Testis (tissue), 3 donors: ENCODE measurements around the gene TTC7B. TPM values are rescaled to one million over a fixed set of nuclear protein-coding genes. Genes with fewer than 3 reads are reported as not detected.

Experiments
- DNase-seq: peaks from one replicate; pipeline ENCODE4 v3.0.0-alpha.2; 2019
- H3K27ac ChIP-seq, 2 donors: fragments of 200-600 bp; sonication (generic); one replicate each; pipeline ENCODE4 v1.5.1; 2019
- H3K27me3 ChIP-seq: fragments of 200-600 bp; sonication (generic); one replicate; pipeline ENCODE4 v1.5.1; 2019
- H3K36me3 ChIP-seq: fragments of 200-600 bp; sonication (generic); one replicate; pipeline ENCODE4 v1.5.1; 2017; ENCODE audit warnings: low read depth; ENCODE audit errors: missing control alignments
- H3K4me1 ChIP-seq: fragments of 200-600 bp; sonication (generic); one replicate; pipeline ENCODE4 v1.5.1; 2019
- H3K4me3 ChIP-seq, 2 donors: fragments of 200-600 bp; sonication (generic); one replicate each; pipeline ENCODE4 v1.5.1; 2017 to 2019
- H3K9me3 ChIP-seq: fragments of 200-600 bp; sonication (generic); one replicate; pipeline ENCODE4 v1.5.1; 2017
- CTCF ChIP-seq, 3 experiments: fragments of 450-650 bp in 2 of 3; fragments of 200-600 bp in 1 of 3; sonication (generic) in 1 of 3; IDR thresholded peaks; one replicate each; pipeline ENCODE4 v1.5.1; 2016 to 2019; ENCODE audit warnings: antibody characterized with exemption in 3 of 3, mild to moderate bottlenecking in 2 of 3, moderate library complexity in 1 of 3
- POLR2A ChIP-seq: fragments of 450-650 bp; IDR thresholded peaks from one replicate; pipeline ENCODE4 v1.6.1; 2017; ENCODE audit warnings: antibody characterized with exemption, mild to moderate bottlenecking, moderate library complexity
- WGBS, 2 donors: methylation state at CpG; one replicate each; pipeline ENCODE4 v1.1.5; 2018; 5-methylcytosine and 5-hydroxymethylcytosine counted together
- intact Hi-C: fragments of 100-400 bp; cut with DNase I; formaldehyde crosslinking; loops from one replicate; pipeline ENCODE4 v1.15.1; 2023; ENCODE audit warnings: low total_unique reads
- polyA plus RNA-seq: library from polyadenylated mRNA; stranded (reverse); fragments of 350-450 nt; fragmentation: Illumina TruSeq; extraction: RNeasy Lipid Tissue Mini Kit (QIAGEN cat#74804); gene quantifications from one replicate; pipeline ENCODE4 v1.2.3, GENCODE V29; 2014; ENCODE audit warnings: low read depth, low replicate concordance; ENCODE audit not compliant: insufficient read depth
- total RNA-seq, 2 donors: library from RNA; depleted of rRNA; stranded (reverse); fragments of >200 nt; gene quantifications; one replicate each; pipeline ENCODE4 v1.2.3, GENCODE V29; 2016

Gene TTC7B
- total and polyA plus RNA-seq, 3 donors from 2014 or later, result 11.3 to 17.0 (median 12.1) TPM

- Histone ChIP-seq H3K27me3 (no peaks in the 10 kb centered on the region), H3K4me3 (no peak overlapping the region), H3K36me3 (no peaks in the 10 kb centered on the region), H3K9me3 (no peaks in the 10 kb centered on the region), H3K4me1 (peaks cover 16% of the 10 kb centered on the region), H3K27ac (no peak overlapping the region)
- TF ChIP-seq CTCF (IDR thresholded peaks at IDR 0.05) (no peak), POLR2A (no peak)
- WGBS, 2 donors, result 95 to 97% methylated on average over 11 to 12 of the region's 12 CpGs
- no peak for DNase-seq
- intact Hi-C loops, result no loop called here
Measured at GRCh38 chr14:90556666-90557450, 259.4 kb downstream of the TTC7B start.

- no peaks in the 10 kb centered on the region for H3K27me3 ChIP-seq
- peaks cover 20% of the 10 kb centered on the region for H3K4me1 ChIP-seq
- H3K36me3 ChIP-seq, result no peaks in the 10 kb centered on the region
- peak; percentile 43 for DNase-seq
- no peak for TF ChIP-seq POLR2A
- TF ChIP-seq CTCF (IDR thresholded peaks at IDR 0.05), result no peak
- H3K27ac ChIP-seq, result no peak overlapping the region
- WGBS, 2 donors, result 71 to 77% methylated on average over 16 to 17 of the region's 17 CpGs
- intact Hi-C loops, result no loop called here
- no peak overlapping the region for H3K4me3 ChIP-seq
- H3K9me3 ChIP-seq, result no peaks in the 10 kb centered on the region
Measured at GRCh38 chr14:90556012-90556477, 260.2 kb downstream of the TTC7B start.

GRCh38 chr14:90555126-90556011, 260.9 kb downstream of the TTC7B start:
- WGBS, 2 donors, result 89 to 94% methylated on average over 19 to 21 of the region's 21 CpGs
- intact Hi-C loops, result no loop called here
- TF ChIP-seq CTCF (IDR thresholded peaks at IDR 0.05) (no peak), POLR2A (no peak)
- Histone ChIP-seq H3K27me3 (no peaks in the 10 kb centered on the region), H3K4me1 (peaks cover 20% of the 10 kb centered on the region), H3K27ac (no peak overlapping the region), H3K36me3 (no peaks in the 10 kb centered on the region), H3K9me3 (no peaks in the 10 kb centered on the region), H3K4me3 (no peak overlapping the region)
- DNase-seq, result no peak

- TF ChIP-seq CTCF (IDR thresholded peaks at IDR 0.05), result no peak
- TF ChIP-seq POLR2A, result no peak
- no peaks in the 10 kb centered on the region for H3K27me3 ChIP-seq
- 57 to 75% methylated on average over 8 to 13 of the region's 13 CpGs for WGBS, 2 donors
- H3K36me3 ChIP-seq, result no peaks in the 10 kb centered on the region
- peaks cover 25% of the 10 kb centered on the region for H3K4me1 ChIP-seq
- H3K27ac ChIP-seq, result no peak overlapping the region
- intact Hi-C loops, result no loop called here
- no peaks in the 10 kb centered on the region for H3K9me3 ChIP-seq
- H3K4me3 ChIP-seq, result no peak overlapping the region
- DNase-seq, result no peak
Measured at GRCh38 chr14:90554341-90554740, 261.9 kb downstream of the TTC7B start.
